Neural cell (in vitro differentiated cells): ENCODE results near the gene CTCF. TPM values are rescaled to one million over a fixed set of nuclear protein-coding genes. Genes with fewer than 3 reads are reported as not detected.
A peak's percentile ranks its signal among the peaks of the same experiment; 100 is the strongest.

Source experiments
- H2AFZ ChIP-seq: fragments of 200-600, 300-800 bp; sonication (generic), shearing (Covaris generic); 2 replicates; pipeline ENCODE4 v1.6.0; 2014; ENCODE audit warnings: low read depth, mild to moderate bottlenecking, antibody characterized with exemption, low read length, moderate library complexity
- H3F3A ChIP-seq: fragments of 200-600 bp; shearing (Covaris generic); 2 replicates; pipeline ENCODE4 v1.6.1; 2016; ENCODE audit warnings: mild to moderate bottlenecking, moderate library complexity, mixed read lengths, antibody characterized with exemption, low read length; ENCODE audit not compliant: insufficient read depth, poor library complexity, severe bottlenecking
- H3K27ac ChIP-seq: fragments of 200-600, 300-800 bp; sonication (generic), shearing (Covaris generic); 2 replicates; pipeline ENCODE4 v1.5.1; 2014; ENCODE audit warnings: mild to moderate bottlenecking, low read length, moderate library complexity
- H3K27me3 ChIP-seq: fragments of 300-800, 200-600 bp; sonication (generic), shearing (Covaris generic); 2 replicates; pipeline ENCODE4 v1.6.0; 2014; ENCODE audit warnings: mild to moderate bottlenecking, low read depth, low read length, moderate library complexity; ENCODE audit not compliant: insufficient read depth
- H3K36me3 ChIP-seq: fragments of 300-800, 200-600 bp; sonication (generic), shearing (Covaris generic); 2 replicates; pipeline ENCODE4 v1.5.1; 2014; ENCODE audit warnings: mild to moderate bottlenecking, antibody characterized with exemption, low read length, moderate library complexity; ENCODE audit not compliant: insufficient read depth
- H3K4me2 ChIP-seq: fragments of 300-800, 200-600 bp; sonication (generic), shearing (Covaris generic); 2 replicates; pipeline ENCODE4 v1.6.0; 2014; ENCODE audit warnings: mild to moderate bottlenecking, low read length
- H3K4me3 ChIP-seq: fragments of 300-800, 200-600 bp; sonication (generic), shearing (Covaris generic); 2 replicates; pipeline ENCODE4 v1.5.1; 2014; ENCODE audit warnings: mild to moderate bottlenecking, low read length, moderate library complexity
- H3K79me2 ChIP-seq: fragments of 200-600 bp; shearing (Covaris generic); replicated peaks from 2 replicates; pipeline ENCODE4 v1.6.0; 2014; ENCODE audit warnings: mild to moderate bottlenecking, low read length, moderate library complexity; ENCODE audit not compliant: insufficient read depth
- H3K9ac ChIP-seq: fragments of 300-800, 200-600 bp; sonication (generic), shearing (Covaris generic); 2 replicates; pipeline ENCODE4 v1.6.1; 2016; ENCODE audit warnings: mild to moderate bottlenecking, low read length, mixed read lengths
- H3K9me2 ChIP-seq: fragments of 200-600 bp; shearing (Covaris generic); 2 replicates; pipeline ENCODE4 v1.6.1; 2016; ENCODE audit warnings: mild to moderate bottlenecking, low read length, mixed read lengths; ENCODE audit not compliant: insufficient read depth
- H3K9me3 ChIP-seq: fragments of 200-600, 300-800 bp; sonication (generic), shearing (Covaris generic); 2 replicates; pipeline ENCODE4 v1.6.1; 2016; ENCODE audit warnings: mild to moderate bottlenecking, mixed run types, low read length, moderate library complexity, mixed read lengths
- H4K20me1 ChIP-seq: fragments of 200-600 bp; shearing (Covaris generic); 2 replicates; pipeline ENCODE4 v1.6.1; 2016; ENCODE audit warnings: mild to moderate bottlenecking, mixed run types; ENCODE audit not compliant: insufficient read depth
- EP300 ChIP-seq: fragments of 450-650 bp; conservative IDR thresholded peaks from 2 replicates; pipeline ENCODE4 v1.6.1; 2014; ENCODE audit warnings: antibody characterized with exemption, mild to moderate bottlenecking, moderate library complexity; ENCODE audit not compliant: poor library complexity, severe bottlenecking
- EZH2 ChIP-seq: fragments of 200-600, 300-800 bp; shearing (Covaris generic), sonication (generic); IDR thresholded peaks from 2 replicates; pipeline ENCODE4 v1.6.1; 2014; ENCODE audit warnings: antibody characterized with exemption, low read length, borderline replicate concordance, mild to moderate bottlenecking; ENCODE audit not compliant: insufficient read depth, poor library complexity, severe bottlenecking
- MXI1 ChIP-seq: fragments of 450-650 bp; conservative IDR thresholded peaks from 2 replicates; pipeline ENCODE4 v1.6.1; 2014; ENCODE audit warnings: antibody characterized with exemption, mild to moderate bottlenecking; ENCODE audit not compliant: poor library complexity, severe bottlenecking
- POLR2AphosphoS5 ChIP-seq: IDR thresholded peaks from 2 replicates; pipeline ENCODE4 v1.6.1; 2012
- RAD21 ChIP-seq: fragments of 450-650 bp; conservative IDR thresholded peaks from 2 replicates; pipeline ENCODE4 v1.6.1; 2014; ENCODE audit warnings: antibody characterized with exemption, mild to moderate bottlenecking, moderate library complexity
- SMC3 ChIP-seq: fragments of 450-650 bp; conservative IDR thresholded peaks from 2 replicates; pipeline ENCODE4 v1.6.1; 2014; ENCODE audit warnings: antibody characterized with exemption, mild to moderate bottlenecking, moderate library complexity; ENCODE audit not compliant: poor library complexity
- TAF1 ChIP-seq: IDR thresholded peaks from 2 replicates; pipeline ENCODE4 v1.6.1; 2012; ENCODE audit warnings: low read depth
- polyA plus RNA-seq: library from polyadenylated mRNA; depleted of rRNA; stranded (reverse); fragments of >200 nt; gene quantifications from 2 replicates; pipeline ENCODE4 v1.2.3, GENCODE V29; 2014
- TF ChIP-seq, protein P1 (sequence below): IDR thresholded peaks from 2 replicates; pipeline ENCODE4 v1.6.1; 2012; ENCODE audit warnings: borderline replicate concordance
- TF ChIP-seq, protein P2 (sequence below): fragments of 450-650 bp; IDR thresholded peaks from 2 replicates; pipeline ENCODE4 v1.5.1; 2014; ENCODE audit warnings: antibody characterized with exemption, mild to moderate bottlenecking, moderate library complexity; ENCODE audit not compliant: poor library complexity, severe bottlenecking

Gene CTCF
- polyA plus RNA-seq, 1 donor from 2014 or later = 42.8 TPM

DNA sequence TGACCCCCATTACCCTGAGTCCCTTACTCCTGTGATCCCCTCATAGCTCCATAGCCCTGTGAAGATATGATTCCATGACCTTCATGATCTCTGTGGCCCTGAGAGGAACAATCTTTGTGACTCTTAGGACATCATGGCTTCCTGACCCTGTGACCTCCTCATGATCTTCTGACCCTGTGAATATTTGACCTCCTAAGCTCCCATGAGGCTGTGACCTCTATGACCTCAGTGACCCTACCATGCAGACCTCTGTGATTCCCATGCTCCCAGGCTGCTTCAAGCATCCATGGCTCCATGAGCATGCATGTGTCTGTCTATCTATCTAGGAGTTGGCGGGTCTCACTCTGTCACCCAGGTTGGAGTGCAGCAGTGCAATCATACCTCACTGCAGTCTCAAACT is 21.6 kb upstream of the CTCF start:
- Histone ChIP-seq H3K4me3 (no peak overlapping the region), H2AFZ (no peak overlapping the region), H3K27me3 (peaks cover 10% of the 10 kb centered on the region), H3F3A (no peaks in the 10 kb centered on the region), H3K79me2 (no peaks in the 10 kb centered on the region), H3K4me2 (no peak overlapping the region), H3K9me2 (no peaks in the 10 kb centered on the region), H4K20me1 (peaks cover 4% of the 10 kb centered on the region), H3K27ac (no peak overlapping the region), H3K9me3 (no peaks in the 10 kb centered on the region), H3K36me3 (no peaks in the 10 kb centered on the region), H3K9ac (no peak overlapping the region)
- TF ChIP-seq RAD21 (no peak), EZH2 (no peak), TAF1 (no peak), MXI1 (no peak), EP300 (no peak), POLR2AphosphoS5 (no peak), SMC3 (no peak)
- TF ChIP-seq, protein P1, sequence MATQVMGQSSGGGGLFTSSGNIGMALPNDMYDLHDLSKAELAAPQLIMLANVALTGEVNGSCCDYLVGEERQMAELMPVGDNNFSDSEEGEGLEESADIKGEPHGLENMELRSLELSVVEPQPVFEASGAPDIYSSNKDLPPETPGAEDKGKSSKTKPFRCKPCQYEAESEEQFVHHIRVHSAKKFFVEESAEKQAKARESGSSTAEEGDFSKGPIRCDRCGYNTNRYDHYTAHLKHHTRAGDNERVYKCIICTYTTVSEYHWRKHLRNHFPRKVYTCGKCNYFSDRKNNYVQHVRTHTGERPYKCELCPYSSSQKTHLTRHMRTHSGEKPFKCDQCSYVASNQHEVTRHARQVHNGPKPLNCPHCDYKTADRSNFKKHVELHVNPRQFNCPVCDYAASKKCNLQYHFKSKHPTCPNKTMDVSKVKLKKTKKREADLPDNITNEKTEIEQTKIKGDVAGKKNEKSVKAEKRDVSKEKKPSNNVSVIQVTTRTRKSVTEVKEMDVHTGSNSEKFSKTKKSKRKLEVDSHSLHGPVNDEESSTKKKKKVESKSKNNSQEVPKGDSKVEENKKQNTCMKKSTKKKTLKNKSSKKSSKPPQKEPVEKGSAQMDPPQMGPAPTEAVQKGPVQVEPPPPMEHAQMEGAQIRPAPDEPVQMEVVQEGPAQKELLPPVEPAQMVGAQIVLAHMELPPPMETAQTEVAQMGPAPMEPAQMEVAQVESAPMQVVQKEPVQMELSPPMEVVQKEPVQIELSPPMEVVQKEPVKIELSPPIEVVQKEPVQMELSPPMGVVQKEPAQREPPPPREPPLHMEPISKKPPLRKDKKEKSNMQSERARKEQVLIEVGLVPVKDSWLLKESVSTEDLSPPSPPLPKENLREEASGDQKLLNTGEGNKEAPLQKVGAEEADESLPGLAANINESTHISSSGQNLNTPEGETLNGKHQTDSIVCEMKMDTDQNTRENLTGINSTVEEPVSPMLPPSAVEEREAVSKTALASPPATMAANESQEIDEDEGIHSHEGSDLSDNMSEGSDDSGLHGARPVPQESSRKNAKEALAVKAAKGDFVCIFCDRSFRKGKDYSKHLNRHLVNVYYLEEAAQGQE = no peak
- TF ChIP-seq, protein P2, sequence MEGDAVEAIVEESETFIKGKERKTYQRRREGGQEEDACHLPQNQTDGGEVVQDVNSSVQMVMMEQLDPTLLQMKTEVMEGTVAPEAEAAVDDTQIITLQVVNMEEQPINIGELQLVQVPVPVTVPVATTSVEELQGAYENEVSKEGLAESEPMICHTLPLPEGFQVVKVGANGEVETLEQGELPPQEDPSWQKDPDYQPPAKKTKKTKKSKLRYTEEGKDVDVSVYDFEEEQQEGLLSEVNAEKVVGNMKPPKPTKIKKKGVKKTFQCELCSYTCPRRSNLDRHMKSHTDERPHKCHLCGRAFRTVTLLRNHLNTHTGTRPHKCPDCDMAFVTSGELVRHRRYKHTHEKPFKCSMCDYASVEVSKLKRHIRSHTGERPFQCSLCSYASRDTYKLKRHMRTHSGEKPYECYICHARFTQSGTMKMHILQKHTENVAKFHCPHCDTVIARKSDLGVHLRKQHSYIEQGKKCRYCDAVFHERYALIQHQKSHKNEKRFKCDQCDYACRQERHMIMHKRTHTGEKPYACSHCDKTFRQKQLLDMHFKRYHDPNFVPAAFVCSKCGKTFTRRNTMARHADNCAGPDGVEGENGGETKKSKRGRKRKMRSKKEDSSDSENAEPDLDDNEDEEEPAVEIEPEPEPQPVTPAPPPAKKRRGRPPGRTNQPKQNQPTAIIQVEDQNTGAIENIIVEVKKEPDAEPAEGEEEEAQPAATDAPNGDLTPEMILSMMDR = no peak

DNA sequence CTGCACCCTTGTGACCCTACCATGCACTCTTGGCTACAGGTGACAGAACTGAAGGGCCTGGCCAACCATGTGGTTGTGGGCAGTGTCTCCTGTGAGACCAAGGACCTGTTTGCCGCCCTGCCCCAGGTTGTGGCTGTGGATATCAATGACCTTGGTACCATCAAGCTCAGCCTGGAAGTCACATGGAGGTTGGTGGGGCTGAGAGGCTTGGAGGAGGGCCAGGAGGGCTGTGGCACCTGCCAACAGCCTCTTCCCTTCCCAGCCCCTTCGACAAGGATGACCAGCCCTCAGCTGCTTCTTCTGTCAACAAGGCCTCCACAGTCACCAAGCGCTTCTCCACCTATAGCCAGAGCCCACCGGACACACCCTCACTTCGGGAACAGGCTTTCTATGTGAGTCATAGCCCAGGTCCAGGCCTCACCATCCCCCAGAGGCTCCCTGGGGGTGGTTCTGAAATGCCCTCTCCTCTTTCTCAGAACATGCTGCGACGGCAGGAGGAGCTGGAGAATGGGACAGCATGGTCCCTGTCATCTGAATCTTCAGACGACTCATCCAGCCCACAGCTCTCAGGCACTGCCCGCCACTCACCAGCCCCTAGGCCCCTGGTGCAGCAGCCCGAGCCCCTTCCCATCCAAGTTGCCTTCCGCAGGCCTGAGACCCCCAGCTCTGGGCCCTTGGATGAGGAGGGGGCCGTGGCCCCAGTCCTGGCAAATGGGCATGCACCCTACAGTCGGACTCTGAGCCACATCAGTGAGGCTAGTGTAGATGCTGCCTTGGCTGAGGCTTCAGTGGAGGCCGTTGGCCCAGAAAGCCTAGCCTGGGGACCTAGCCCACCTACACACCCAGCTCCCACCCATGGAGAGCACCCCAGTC is 20.7 kb upstream of the CTCF start:
- H3K4me2 ChIP-seq = no peak overlapping the region
- no peak overlapping the region for H3K4me3 ChIP-seq
- no peaks in the 10 kb centered on the region for H3F3A ChIP-seq
- H3K9ac ChIP-seq = no peak overlapping the region
- H3K27me3 ChIP-seq = peaks cover 10% of the 10 kb centered on the region
- H3K27ac ChIP-seq = no peak overlapping the region
- no peaks in the 10 kb centered on the region for H3K79me2 ChIP-seq
- no peaks in the 10 kb centered on the region for H3K36me3 ChIP-seq
- H3K9me3 ChIP-seq = no peaks in the 10 kb centered on the region
- TF ChIP-seq EZH2 (no peak), EP300 (no peak), TAF1 (no peak), POLR2AphosphoS5 (peak; percentile 4)
- TF ChIP-seq, protein P1 = no peak
- H3K9me2 ChIP-seq = no peaks in the 10 kb centered on the region
- H4K20me1 ChIP-seq = peaks cover 4% of the 10 kb centered on the region
- H2AFZ ChIP-seq = no peak overlapping the region
